DOHH2 (cell line): ENCODE data around the gene CD74.
A peak's percentile ranks its signal among the peaks of the same experiment; 100 is the strongest.

Experiments
- H3F3A ChIP-seq: fragments of 200-600 bp; sonication (generic), shearing (Covaris generic); 2 replicates; pipeline ENCODE4 v1.6.0; 2016; ENCODE audit warnings: antibody characterized with exemption, mild to moderate bottlenecking; ENCODE audit not compliant: control insufficient read depth, insufficient read depth
- H3K27ac ChIP-seq: fragments of 200-600 bp; sonication (generic); 2 replicates; pipeline ENCODE4 v1.5.1; 2014; ENCODE audit warnings: low read depth, mild to moderate bottlenecking, low read length, moderate library complexity
- H3K27me3 ChIP-seq: fragments of 200-600 bp; sonication (generic); 2 replicates; pipeline ENCODE4 v1.6.1; 2014; ENCODE audit warnings: mild to moderate bottlenecking, low read length, mixed read lengths; ENCODE audit not compliant: control insufficient read depth
- H3K36me3 ChIP-seq: fragments of 200-600 bp; sonication (generic); 2 replicates; pipeline ENCODE4 v1.6.1; 2014; ENCODE audit warnings: mild to moderate bottlenecking, low read length, moderate library complexity, mixed read lengths; ENCODE audit not compliant: control insufficient read depth
- H3K4me1 ChIP-seq: fragments of 200-600 bp; sonication (generic); 2 replicates; pipeline ENCODE4 v1.6.1; 2014; ENCODE audit warnings: mild to moderate bottlenecking, low read length, mixed read lengths; ENCODE audit not compliant: control insufficient read depth
- H3K4me2 ChIP-seq: fragments of 200-600 bp; sonication (generic); 2 replicates; pipeline ENCODE4 v1.6.0; 2014; ENCODE audit warnings: mild to moderate bottlenecking, low read length, moderate library complexity
- H3K4me3 ChIP-seq: fragments of 200-600 bp; sonication (generic); 2 replicates; pipeline ENCODE4 v1.5.1; 2014; ENCODE audit warnings: mild to moderate bottlenecking, low read length, mixed read lengths
- H3K79me2 ChIP-seq: fragments of 200-600 bp; sonication (generic); 2 replicates; pipeline ENCODE4 v1.6.1; 2014; ENCODE audit warnings: mild to moderate bottlenecking, low read length, mixed read lengths; ENCODE audit not compliant: control insufficient read depth
- H3K9me2 ChIP-seq: fragments of 200-600 bp; sonication (generic); replicated peaks from 2 replicates; pipeline ENCODE4 v1.6.1; 2014; ENCODE audit warnings: mild to moderate bottlenecking, low read length, mixed read lengths; ENCODE audit not compliant: control insufficient read depth
- H3K9me3 ChIP-seq: fragments of 200-600 bp; sonication (generic); 2 replicates; pipeline ENCODE4 v1.6.1; 2014; ENCODE audit warnings: antibody characterized with exemption, low read length, mixed read lengths; ENCODE audit not compliant: control insufficient read depth, insufficient read depth
- H4K20me1 ChIP-seq: fragments of 200-600 bp; sonication (generic); 2 replicates; pipeline ENCODE4 v1.6.0; 2014; ENCODE audit warnings: low read depth, mild to moderate bottlenecking, antibody characterized with exemption, low read length, moderate library complexity; ENCODE audit not compliant: control insufficient read depth, insufficient read depth
- CTCF ChIP-seq: fragments of 200-600 bp; sonication (generic); IDR thresholded peaks from one replicate; pipeline ENCODE4 v1.5.1; 2014; ENCODE audit warnings: antibody characterized with exemption, mild to moderate bottlenecking, low read depth, low read length; ENCODE audit not compliant: poor library complexity, severe bottlenecking
- EZH2phosphoT487 ChIP-seq: fragments of 200-600 bp; sonication (generic); IDR thresholded peaks from 2 replicates; pipeline ENCODE4 v1.6.1; 2017; ENCODE audit warnings: borderline replicate concordance, mild to moderate bottlenecking, antibody characterized with exemption, low read length, moderate library complexity, mixed read lengths

CD74 gene

GRCh38 chr5:150449517-150450339, 37.0 kb upstream of the CD74 start, which contains the start of gene RPS14:
Gene RPS14, minus strand, starts transcription at chr5:150449739. Its CDS starts 2,006 bp downstream, at chr5:150447733.
- Histone ChIP-seq H3K36me3 (peaks cover 48% of the 10 kb centered on the region), H3K27me3 (no peaks in the 10 kb centered on the region), H3K9me3 (no peaks in the 10 kb centered on the region), H3K4me1 (peaks cover 43% of the 10 kb centered on the region), H3K79me2 (peaks cover 35% of the 10 kb centered on the region), H3K4me3 (peak within 1 kb of the TSS; percentile 89), H4K20me1 (peaks cover 33% of the 10 kb centered on the region), H3F3A (peaks cover 46% of the 10 kb centered on the region), H3K4me2 (peak within 1 kb of the TSS; percentile 92), H3K27ac (peak within 1 kb of the TSS; percentile 83), H3K9me2 (no peaks in the 10 kb centered on the region)
- TF ChIP-seq EZH2phosphoT487 (no peak), CTCF (peak; percentile 88)

GRCh38 chr5:150448952-150449516, 36.3 kb upstream of the CD74 start:
- Histone ChIP-seq H3K36me3 (peaks cover 55% of the 10 kb centered on the region), H3K27me3 (no peaks in the 10 kb centered on the region), H3K4me1 (peaks cover 36% of the 10 kb centered on the region), H4K20me1 (peaks cover 33% of the 10 kb centered on the region), H3K9me2 (no peaks in the 10 kb centered on the region), H3K4me2 (peak overlapping the region; percentile 92), H3K79me2 (peaks cover 35% of the 10 kb centered on the region), H3F3A (peaks cover 46% of the 10 kb centered on the region), H3K4me3 (peak overlapping the region; percentile 89), H3K27ac (peak overlapping the region; percentile 83), H3K9me3 (no peaks in the 10 kb centered on the region)
- TF ChIP-seq EZH2phosphoT487 (no peak), CTCF (no peak)

- H3K9me3 ChIP-seq, result no peaks in the 10 kb centered on the region
- H3K4me3 ChIP-seq, result peak overlapping the region; percentile 89
- no peaks in the 10 kb centered on the region for H3K27me3 ChIP-seq
- peak overlapping the region; percentile 83 for H3K27ac ChIP-seq
- H3K36me3 ChIP-seq, result peaks cover 62% of the 10 kb centered on the region
- H3K4me2 ChIP-seq, result peak overlapping the region; percentile 92
- H3K9me2 ChIP-seq, result no peaks in the 10 kb centered on the region
- H4K20me1 ChIP-seq, result peaks cover 33% of the 10 kb centered on the region
- TF ChIP-seq EZH2phosphoT487, result no peak
- no peak for TF ChIP-seq CTCF
- peaks cover 53% of the 10 kb centered on the region for H3F3A ChIP-seq
- H3K4me1 ChIP-seq, result peaks cover 29% of the 10 kb centered on the region
- H3K79me2 ChIP-seq, result peaks cover 35% of the 10 kb centered on the region
Measured at GRCh38 chr5:150448334-150448733, 35.6 kb upstream of the CD74 start.
